ENCODE results near the gene GPHB5. TPM values are rescaled to one million over a fixed set of nuclear protein-coding genes. Genes with fewer than 3 reads are reported as not detected.

Gene GPHB5
- total RNA-seq, 1 donor: not detected

- TF ChIP-seq CTCF (IDR thresholded peaks at IDR 0.05; ENCODE audit: insufficient read depth, low read depth, low read length): no peak
- H3K4me3 ChIP-seq (ENCODE audit: low read depth, low read length): no peak overlapping the region
- no peak for DNase-seq (ENCODE audit: low read depth)
Measured at GRCh38 chr14:63296060-63296563, 22.6 kb downstream of the GPHB5 start.

GRCh38 chr14:63295231-63295685 lies 23.5 kb downstream of the GPHB5 start:
- DNase-seq (ENCODE audit: low read depth): no peak
- no peak overlapping the region for H3K4me3 ChIP-seq (ENCODE audit: low read depth, low read length)
- no peak for TF ChIP-seq CTCF (IDR thresholded peaks at IDR 0.05; ENCODE audit: insufficient read depth, low read depth, low read length)

GRCh38 chr14:63292805-63293204 lies 25.9 kb downstream of the GPHB5 start:
- no peak overlapping the region for H3K4me3 ChIP-seq (ENCODE audit: low read depth, low read length)
- DNase-seq (ENCODE audit: low read depth): no peak
- no peak for TF ChIP-seq CTCF (IDR thresholded peaks at IDR 0.05; ENCODE audit: insufficient read depth, low read depth, low read length)

- no peak overlapping the region for H3K4me3 ChIP-seq (ENCODE audit: low read depth, low read length)
- TF ChIP-seq CTCF (IDR thresholded peaks at IDR 0.05; ENCODE audit: insufficient read depth, low read depth, low read length): no peak
- DNase-seq (ENCODE audit: low read depth): no peak
Measured at GRCh38 chr14:63290741-63291430, 27.8 kb downstream of the GPHB5 start.

- TF ChIP-seq CTCF (IDR thresholded peaks at IDR 0.05; ENCODE audit: insufficient read depth, low read depth, low read length): no peak
- no peak overlapping the region for H3K4me3 ChIP-seq (ENCODE audit: low read depth, low read length)
- no peak for DNase-seq (ENCODE audit: low read depth)
Measured at GRCh38 chr14:63288853-63289252, 29.9 kb downstream of the GPHB5 start.

- no peak for TF ChIP-seq CTCF (IDR thresholded peaks at IDR 0.05; ENCODE audit: insufficient read depth, low read depth, low read length)
- DNase-seq (ENCODE audit: low read depth): no peak
- H3K4me3 ChIP-seq (ENCODE audit: low read depth, low read length): no peak overlapping the region
Measured at GRCh38 chr14:63287666-63288483, 30.9 kb downstream of the GPHB5 start.
